Loucy (cell line): ENCODE data around the gene CCDC12.

ENCODE experiments used
- H2AFZ ChIP-seq: fragments of 200-600 bp; sonication (generic); 2 replicates; pipeline ENCODE4 v1.6.0; 2016; ENCODE audit warnings: antibody characterized with exemption, mild to moderate bottlenecking, low read length, moderate library complexity
- H3F3A ChIP-seq: fragments of 200-600 bp; 2 replicates; pipeline ENCODE4 v1.6.0; 2016; ENCODE audit warnings: antibody characterized with exemption, low read depth, mild to moderate bottlenecking
- H3K27me3 ChIP-seq: fragments of 200-600 bp; sonication (generic); 2 replicates; pipeline ENCODE4 v1.6.1; 2014; ENCODE audit warnings: low read length, mild to moderate bottlenecking; ENCODE audit not compliant: insufficient read depth, poor library complexity, severe bottlenecking
- H3K36me3 ChIP-seq: fragments of 200-600 bp; sonication (generic); 2 replicates; pipeline ENCODE4 v1.6.1; 2016; ENCODE audit warnings: low read length; ENCODE audit not compliant: insufficient read depth
- H3K4me1 ChIP-seq: fragments of 200-600 bp; sonication (generic); 2 replicates; pipeline ENCODE4 v1.5.1; 2014; ENCODE audit warnings: low read length, mild to moderate bottlenecking; ENCODE audit not compliant: insufficient read depth, poor library complexity, severe bottlenecking
- H3K4me2 ChIP-seq: fragments of 200-600 bp; sonication (generic); 2 replicates; pipeline ENCODE4 v1.6.0; 2014; ENCODE audit warnings: antibody characterized with exemption, low read length, low read depth, mild to moderate bottlenecking; ENCODE audit not compliant: poor library complexity, severe bottlenecking
- H3K4me3 ChIP-seq: fragments of 200-600 bp; sonication (generic); 2 replicates; pipeline ENCODE4 v1.5.1; 2014; ENCODE audit warnings: low read length, mild to moderate bottlenecking, mixed read lengths; ENCODE audit not compliant: poor library complexity, severe bottlenecking
- H3K79me2 ChIP-seq: fragments of 200-600 bp; sonication (generic); 2 replicates; pipeline ENCODE4 v1.6.1; 2014; ENCODE audit warnings: low read length; ENCODE audit not compliant: insufficient read depth
- H3K9ac ChIP-seq: fragments of 200-600 bp; sonication (generic); 2 replicates; pipeline ENCODE4 v1.6.0; 2014; ENCODE audit warnings: mild to moderate bottlenecking, low read depth, low read length, moderate library complexity; ENCODE audit not compliant: poor library complexity, severe bottlenecking
- H3K9me2 ChIP-seq: fragments of 200-600 bp; sonication (generic); replicated peaks from 2 replicates; pipeline ENCODE4 v1.6.1; 2016; ENCODE audit warnings: low read depth, low read length, mixed read lengths
- H3K9me3 ChIP-seq: fragments of 200-600 bp; sonication (generic); 2 replicates; pipeline ENCODE4 v1.6.1; 2014; ENCODE audit warnings: mild to moderate bottlenecking, antibody characterized with exemption, low read length, low read depth; ENCODE audit not compliant: insufficient read depth
- H4K20me1 ChIP-seq: fragments of 200-600 bp; sonication (generic); 2 replicates; pipeline ENCODE4 v1.6.0; 2014; ENCODE audit warnings: antibody characterized with exemption, low read length, mild to moderate bottlenecking; ENCODE audit not compliant: insufficient read depth, poor library complexity, severe bottlenecking
- CTCF ChIP-seq: fragments of 200-600 bp; sonication (generic); conservative IDR thresholded peaks from 2 replicates; pipeline ENCODE4 v1.5.1; 2014; ENCODE audit warnings: mild to moderate bottlenecking, antibody characterized with exemption, low read length
- EZH2phosphoT487 ChIP-seq: fragments of 200-600 bp; IDR thresholded peaks from 2 replicates; pipeline ENCODE4 v1.6.1; 2018; ENCODE audit warnings: antibody characterized with exemption, mild to moderate bottlenecking, moderate library complexity, borderline replicate concordance

Gene CCDC12

DNA sequence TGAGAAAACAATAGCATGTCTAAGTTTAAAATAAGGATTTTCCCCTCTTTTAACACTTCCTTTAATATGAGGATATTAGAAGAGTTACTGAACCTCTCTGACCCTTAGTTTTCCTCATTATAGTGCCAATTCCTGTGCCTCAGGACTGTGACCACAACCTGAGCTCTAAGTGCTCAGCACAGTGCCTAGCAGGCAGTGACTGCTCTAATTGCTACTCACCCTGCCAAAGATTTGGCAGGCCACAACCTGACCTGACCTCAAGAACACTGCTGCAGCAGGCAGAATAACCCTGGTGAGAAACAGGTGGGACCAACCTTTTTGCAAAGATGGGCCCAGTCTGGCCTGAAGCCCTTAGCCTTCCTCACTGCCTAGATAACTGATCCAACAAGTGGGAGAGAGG lies 38.6 kb upstream of the CCDC12 start:
- no peak for TF ChIP-seq EZH2phosphoT487
- no peak for TF ChIP-seq CTCF
- Histone ChIP-seq H3K9ac (peak overlapping the region; percentile 83), H3K4me2 (peak overlapping the region; percentile 10), H3K4me3 (no peak overlapping the region), H4K20me1 (no peaks in the 10 kb centered on the region), H3F3A (peaks cover 40% of the 10 kb centered on the region), H3K4me1 (peaks cover 72% of the 10 kb centered on the region), H3K9me2 (no peaks in the 10 kb centered on the region), H2AFZ (no peak overlapping the region), H3K79me2 (peaks cover 20% of the 10 kb centered on the region), H3K9me3 (no peaks in the 10 kb centered on the region), H3K36me3 (peaks cover 32% of the 10 kb centered on the region; the same call in 1 of the 2 replicates), H3K27me3 (no peaks in the 10 kb centered on the region)

- H3F3A ChIP-seq, result peaks cover 36% of the 10 kb centered on the region
- H3K4me2 ChIP-seq, result no peak overlapping the region
- H3K79me2 ChIP-seq, result peaks cover 9% of the 10 kb centered on the region
- H3K36me3 ChIP-seq, result peaks cover 23% of the 10 kb centered on the region; the same call in 1 of the 2 replicates
- H2AFZ ChIP-seq, result no peak overlapping the region
- no peak for TF ChIP-seq CTCF
- H3K9ac ChIP-seq, result peak overlapping the region; percentile 83
- no peaks in the 10 kb centered on the region for H3K27me3 ChIP-seq
- no peak overlapping the region for H3K4me3 ChIP-seq
- H3K9me3 ChIP-seq, result no peaks in the 10 kb centered on the region
- H4K20me1 ChIP-seq, result no peaks in the 10 kb centered on the region
- peaks cover 61% of the 10 kb centered on the region for H3K4me1 ChIP-seq
- no peaks in the 10 kb centered on the region for H3K9me2 ChIP-seq
Measured at GRCh38 chr3:47014036-47014435, 37.5 kb upstream of the CCDC12 start.

DNA sequence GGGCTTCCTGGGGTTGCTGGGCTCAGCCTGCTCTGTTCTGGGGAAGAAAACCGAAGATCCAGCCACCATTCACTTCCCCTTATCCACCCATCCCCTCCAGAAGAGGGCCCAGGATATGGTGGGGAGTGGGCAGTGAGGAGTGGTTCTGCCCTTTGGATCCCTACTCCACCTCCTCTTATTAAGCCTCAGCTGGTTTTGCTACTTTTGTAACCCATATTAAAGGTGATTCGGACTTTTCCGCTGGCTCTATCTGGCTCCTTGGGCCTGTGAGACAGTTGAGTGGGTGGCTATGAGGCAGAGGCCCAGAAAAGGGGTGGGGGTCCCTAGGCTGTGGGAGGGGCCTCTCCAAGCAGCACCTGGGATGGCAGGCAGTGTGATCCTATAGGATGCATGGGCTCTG lies 36.7 kb upstream of the CCDC12 start:
- Histone ChIP-seq H3F3A (peaks cover 28% of the 10 kb centered on the region), H3K79me2 (peaks cover under 1% of the 10 kb centered on the region), H3K9me3 (no peaks in the 10 kb centered on the region), H3K4me2 (no peak overlapping the region), H3K9ac (no peak overlapping the region), H4K20me1 (no peaks in the 10 kb centered on the region), H3K9me2 (no peaks in the 10 kb centered on the region), H3K4me3 (no peak overlapping the region), H3K27me3 (no peaks in the 10 kb centered on the region), H3K36me3 (peaks cover 21% of the 10 kb centered on the region; the same call in 1 of the 2 replicates), H3K4me1 (peaks cover 52% of the 10 kb centered on the region), H2AFZ (no peak overlapping the region)
- TF ChIP-seq EZH2phosphoT487 (no peak), CTCF (no peak)
